GM12891 (cell line): ENCODE results near the gene RANBP9.

Experiments
- PAX5 ChIP-seq: IDR thresholded peaks from 2 replicates; pipeline ENCODE4 v1.6.1; 2011; ENCODE audit warnings: low read length, moderate library complexity, mild to moderate bottlenecking; ENCODE audit not compliant: insufficient read depth, severe bottlenecking
- POLR2A ChIP-seq: IDR thresholded peaks from 2 replicates; pipeline ENCODE4 v1.6.1; 2011; ENCODE audit warnings: low read depth, low read length, control low read depth
- POLR2AphosphoS5 ChIP-seq: IDR thresholded peaks from 2 replicates; pipeline ENCODE4 v1.6.1; 2011; ENCODE audit warnings: low read depth, low read length, control low read depth
- POU2F2 ChIP-seq: IDR thresholded peaks from 2 replicates; pipeline ENCODE4 v1.6.1; 2011; ENCODE audit warnings: low read depth, mild to moderate bottlenecking, control low read depth, low read length, moderate library complexity
- SPI1 ChIP-seq: IDR thresholded peaks from 2 replicates; pipeline ENCODE4 v1.6.1; 2011; ENCODE audit warnings: low read depth, low read length, control low read depth
- TAF1 ChIP-seq: IDR thresholded peaks from 2 replicates; pipeline ENCODE4 v1.6.1; 2011; ENCODE audit warnings: low read depth, low read length, control low read depth

GRCh38 chr6:13638626-13639025 lies 73.0 kb downstream of the RANBP9 start:
- no peak for TF ChIP-seq TAF1
- TF ChIP-seq POLR2AphosphoS5 = no peak
- TF ChIP-seq POLR2A = no peak
- no peak for TF ChIP-seq PAX5
- no peak for TF ChIP-seq POU2F2
- TF ChIP-seq SPI1 = no peak
